Trophoblast cell (in vitro differentiated cells and primary cell): ENCODE measurements around the gene DENND5A.

Source experiments
- DNase-seq, 2 donors: peaks; one replicate each; pipeline ENCODE4 v3.0.0-alpha.2; 2016
- H2AFZ ChIP-seq: 2 replicates; pipeline ENCODE4 v1.6.1; 2013; ENCODE audit warnings: low read length, moderate library complexity, mild to moderate bottlenecking; ENCODE audit not compliant: insufficient read depth, poor library complexity
- H2AK5ac ChIP-seq: 2 replicates; pipeline ENCODE4 v1.6.1; 2013; ENCODE audit warnings: mild to moderate bottlenecking, low read length
- H2BK120ac ChIP-seq: 2 replicates; pipeline ENCODE4 v1.6.1; 2013; ENCODE audit warnings: low read length, mild to moderate bottlenecking, moderate library complexity; ENCODE audit not compliant: insufficient read depth, poor library complexity
- H2BK12ac ChIP-seq: 2 replicates; pipeline ENCODE4 v1.6.1; 2013; ENCODE audit warnings: mild to moderate bottlenecking, low read length, moderate library complexity
- H2BK5ac ChIP-seq: 2 replicates; pipeline ENCODE4 v1.6.1; 2013; ENCODE audit warnings: low read length, low read depth, moderate library complexity, mild to moderate bottlenecking; ENCODE audit not compliant: poor library complexity
- H3K14ac ChIP-seq: 2 replicates; pipeline ENCODE4 v1.6.1; 2013; ENCODE audit warnings: mild to moderate bottlenecking, low read length
- H3K18ac ChIP-seq: 2 replicates; pipeline ENCODE4 v1.6.1; 2013; ENCODE audit warnings: mild to moderate bottlenecking, low read length
- H3K23ac ChIP-seq: 2 replicates; pipeline ENCODE4 v1.6.1; 2013; ENCODE audit warnings: low read length
- H3K27ac ChIP-seq: 2 replicates; pipeline ENCODE4 v1.5.1; 2013; ENCODE audit warnings: low read depth, mild to moderate bottlenecking, inconsistent platforms, low read length, moderate library complexity
- H3K27me3 ChIP-seq: 2 replicates; pipeline ENCODE4 v1.6.1; 2013; ENCODE audit warnings: inconsistent platforms, mild to moderate bottlenecking, low read length, moderate library complexity; ENCODE audit not compliant: insufficient read depth
- H3K36me3 ChIP-seq, 2 experiments: 1 replicate in 1 of 2; 2 replicates in 1 of 2; pipeline ENCODE4 v1.6.1; 2013; ENCODE audit warnings: low read length in 2 of 2, mild to moderate bottlenecking in 2 of 2, moderate library complexity in 1 of 2; ENCODE audit not compliant: insufficient read depth in 2 of 2, control insufficient read depth in 1 of 2
- H3K4ac ChIP-seq: 2 replicates; pipeline ENCODE4 v1.6.1; 2013; ENCODE audit warnings: low read depth, mild to moderate bottlenecking, low read length, moderate library complexity
- H3K4me1 ChIP-seq, 2 experiments: 1 replicate in 1 of 2; 2 replicates in 1 of 2; pipeline ENCODE4 v1.6.1; 2013; ENCODE audit warnings: low read length in 2 of 2, mild to moderate bottlenecking in 2 of 2, moderate library complexity in 1 of 2; ENCODE audit not compliant: insufficient read depth in 2 of 2, control insufficient read depth in 1 of 2
- H3K4me2 ChIP-seq: 2 replicates; pipeline ENCODE4 v1.6.1; 2013; ENCODE audit warnings: inconsistent platforms, mild to moderate bottlenecking, low read length, moderate library complexity
- H3K4me3 ChIP-seq: 2 replicates; pipeline ENCODE4 v1.5.1; 2013; ENCODE audit warnings: mild to moderate bottlenecking, low read depth, low read length, inconsistent platforms
- H3K79me1 ChIP-seq: one replicate; pipeline ENCODE4 v1.6.1; 2013; ENCODE audit warnings: low read length
- H3K79me2 ChIP-seq: 2 replicates; pipeline ENCODE4 v1.6.1; 2013; ENCODE audit warnings: low read length, mild to moderate bottlenecking; ENCODE audit not compliant: control insufficient read depth, insufficient read depth, poor library complexity
- H3K9ac ChIP-seq: 2 replicates; pipeline ENCODE4 v1.6.1; 2013; ENCODE audit warnings: mild to moderate bottlenecking, low read length
- H3K9me3 ChIP-seq: 2 replicates; pipeline ENCODE4 v1.6.1; 2013; ENCODE audit warnings: low read depth, mild to moderate bottlenecking, control low read depth, inconsistent platforms, low read length; ENCODE audit not compliant: insufficient read depth
- H4K12ac ChIP-seq: 2 replicates; pipeline ENCODE4 v1.6.1; 2013; ENCODE audit warnings: low read depth, mild to moderate bottlenecking, low read length, moderate library complexity
- H4K8ac ChIP-seq: 2 replicates; pipeline ENCODE4 v1.6.1; 2013; ENCODE audit warnings: low read depth, mild to moderate bottlenecking, low read length, moderate library complexity
- H4K91ac ChIP-seq: one replicate; pipeline ENCODE4 v1.6.1; 2013; ENCODE audit warnings: low read depth, mild to moderate bottlenecking, low read length, moderate library complexity
- WGBS: extraction: QIAGEN DNeasy Blood & Tissue Kit; methylation state at CpG from one replicate; pipeline ENCODE4 v1.1.7; 2013; ENCODE audit warnings: missing lambda C conversion rate; ENCODE audit not compliant: insufficient read length, insufficient coverage; ENCODE audit errors: extremely low coverage; 5-methylcytosine and 5-hydroxymethylcytosine counted together

Gene DENND5A

GRCh38 chr11:9184516-9184915 is 80.6 kb downstream of the DENND5A start:
- H2AFZ ChIP-seq = no peak overlapping the region
- H3K23ac ChIP-seq = no peak overlapping the region
- no peak overlapping the region for H4K91ac ChIP-seq
- no peaks in the 10 kb centered on the region for H3K79me2 ChIP-seq
- H3K27me3 ChIP-seq = no peaks in the 10 kb centered on the region
- no peak overlapping the region for H2BK120ac ChIP-seq
- no peak overlapping the region for H3K4me2 ChIP-seq
- no peak overlapping the region for H3K4ac ChIP-seq
- H4K12ac ChIP-seq = no peak overlapping the region
- peaks cover 6 to 7% of the 10 kb centered on the region in 2 experiments for H3K4me1 ChIP-seq
- H3K4me3 ChIP-seq = no peak overlapping the region
- H3K18ac ChIP-seq = no peak overlapping the region
- no peak overlapping the region for H3K27ac ChIP-seq
- no peak overlapping the region for H2BK12ac ChIP-seq
- no peak overlapping the region for H4K8ac ChIP-seq
- no peak overlapping the region for H3K14ac ChIP-seq
- H2BK5ac ChIP-seq = no peak overlapping the region
- WGBS = no CpG with 5 or more reads among the region's 2 CpGs
- no peak for DNase-seq
- no peak overlapping the region for H3K9ac ChIP-seq
- H3K9me3 ChIP-seq = peaks cover 5% of the 10 kb centered on the region
- peaks cover 6 to 16% of the 10 kb centered on the region in 2 experiments for H3K36me3 ChIP-seq
- no peak overlapping the region for H2AK5ac ChIP-seq
- H3K79me1 ChIP-seq = peaks cover 2% of the 10 kb centered on the region

- no peak overlapping the region for H3K4me2 ChIP-seq
- no peaks in the 10 kb centered on the region for H3K79me2 ChIP-seq
- H2AFZ ChIP-seq = no peak overlapping the region
- H3K79me1 ChIP-seq = peaks cover 4% of the 10 kb centered on the region
- H2BK12ac ChIP-seq = no peak overlapping the region
- no peak for DNase-seq
- no peak overlapping the region for H4K12ac ChIP-seq
- no peak overlapping the region for H3K9ac ChIP-seq
- no peak overlapping the region for H3K27ac ChIP-seq
- H3K23ac ChIP-seq = no peak overlapping the region
- no peak overlapping the region for H2AK5ac ChIP-seq
- H3K9me3 ChIP-seq = no peaks in the 10 kb centered on the region
- no peak overlapping the region for H3K4me3 ChIP-seq
- H4K8ac ChIP-seq = no peak overlapping the region
- H2BK5ac ChIP-seq = no peak overlapping the region
- no CpG with 5 or more reads among the region's 2 CpGs for WGBS
- H3K27me3 ChIP-seq = no peaks in the 10 kb centered on the region
- no peak overlapping the region for H2BK120ac ChIP-seq
- H3K4ac ChIP-seq = no peak overlapping the region
- H4K91ac ChIP-seq = no peak overlapping the region
- H3K18ac ChIP-seq = no peak overlapping the region
- H3K14ac ChIP-seq = no peak overlapping the region
- H3K4me1 ChIP-seq = peaks cover 7 to 11% of the 10 kb centered on the region in 2 experiments
- H3K36me3 ChIP-seq = peaks cover 2 to 14% of the 10 kb centered on the region in 2 experiments
Measured at GRCh38 chr11:9182180-9182871, 82.8 kb downstream of the DENND5A start.

- H2BK12ac ChIP-seq = peak overlapping the region; percentile 30
- H3K9ac ChIP-seq = no peak overlapping the region
- DNase-seq = peak; percentile 93 to 96
- H3K14ac ChIP-seq = no peak overlapping the region
- H3K79me2 ChIP-seq = no peaks in the 10 kb centered on the region
- H2BK5ac ChIP-seq = no peak overlapping the region
- no peak overlapping the region for H2AK5ac ChIP-seq
- no peak overlapping the region for H2AFZ ChIP-seq
- no CpG with 5 or more reads among the region's 4 CpGs for WGBS
- no peak overlapping the region for H3K4me3 ChIP-seq
- no peak overlapping the region for H2BK120ac ChIP-seq
- H3K9me3 ChIP-seq = no peaks in the 10 kb centered on the region
- peaks cover 7 to 11% of the 10 kb centered on the region in 2 experiments for H3K4me1 ChIP-seq
- no peak overlapping the region for H3K4ac ChIP-seq
- peaks cover 8 to 20% of the 10 kb centered on the region in 2 experiments for H3K36me3 ChIP-seq
- H4K8ac ChIP-seq = no peak overlapping the region
- H3K27ac ChIP-seq = peak overlapping the region; percentile 65
- H4K12ac ChIP-seq = no peak overlapping the region
- H3K27me3 ChIP-seq = no peaks in the 10 kb centered on the region
- no peak overlapping the region for H3K18ac ChIP-seq
- peaks cover 4% of the 10 kb centered on the region for H3K79me1 ChIP-seq
- no peak overlapping the region for H3K4me2 ChIP-seq
- H3K23ac ChIP-seq = no peak overlapping the region
- no peak overlapping the region for H4K91ac ChIP-seq
Measured at GRCh38 chr11:9180784-9181183, 84.4 kb downstream of the DENND5A start.

- H3K79me1 ChIP-seq = peaks cover 4% of the 10 kb centered on the region
- no peak overlapping the region for H3K23ac ChIP-seq
- no peak overlapping the region for H3K27ac ChIP-seq
- no peaks in the 10 kb centered on the region for H3K79me2 ChIP-seq
- no peak overlapping the region for H2BK5ac ChIP-seq
- H3K9me3 ChIP-seq = no peaks in the 10 kb centered on the region
- H3K27me3 ChIP-seq = no peaks in the 10 kb centered on the region
- DNase-seq = no peak
- H3K18ac ChIP-seq = no peak overlapping the region
- no peak overlapping the region for H2BK12ac ChIP-seq
- H4K12ac ChIP-seq = no peak overlapping the region
- H3K4me1 ChIP-seq = peaks cover 7 to 11% of the 10 kb centered on the region in 2 experiments
- no peak overlapping the region for H4K8ac ChIP-seq
- WGBS = no CpG with 5 or more reads among the region's 1 CpG
- H3K9ac ChIP-seq = no peak overlapping the region
- H2AFZ ChIP-seq = no peak overlapping the region
- H3K4ac ChIP-seq = no peak overlapping the region
- no peak overlapping the region for H3K4me3 ChIP-seq
- peaks cover 8 to 16% of the 10 kb centered on the region in 2 experiments for H3K36me3 ChIP-seq
- H4K91ac ChIP-seq = no peak overlapping the region
- no peak overlapping the region for H2BK120ac ChIP-seq
- no peak overlapping the region for H2AK5ac ChIP-seq
- H3K4me2 ChIP-seq = no peak overlapping the region
- H3K14ac ChIP-seq = no peak overlapping the region
Measured at GRCh38 chr11:9179141-9179540, 86.0 kb downstream of the DENND5A start.
